Astrocyte of the cerebellum (primary cell): ENCODE measurements around the gene HMCN1.

Source experiments
- DNase-seq: peaks from one replicate; pipeline ENCODE4 v3.0.0-alpha.2; 2011; ENCODE audit warnings: low read depth
- H3K4me3 ChIP-seq: 2 replicates; pipeline ENCODE4 v1.5.1; 2011; ENCODE audit warnings: mild to moderate bottlenecking, low read depth, low read length, moderate library complexity
- in situ Hi-C: cut with HindIII; loops from 2 replicates; pipeline ENCODE4 v1.10.0; 2017; ENCODE audit warnings: low sequenced_read_pairs
- TF ChIP-seq, protein P1 (sequence below): IDR thresholded peaks from 2 replicates; pipeline ENCODE4 v1.5.1; 2012; ENCODE audit warnings: low read length, low read depth, moderate library complexity, mild to moderate bottlenecking; ENCODE audit errors: missing control alignments

The HMCN1 gene

DNA sequence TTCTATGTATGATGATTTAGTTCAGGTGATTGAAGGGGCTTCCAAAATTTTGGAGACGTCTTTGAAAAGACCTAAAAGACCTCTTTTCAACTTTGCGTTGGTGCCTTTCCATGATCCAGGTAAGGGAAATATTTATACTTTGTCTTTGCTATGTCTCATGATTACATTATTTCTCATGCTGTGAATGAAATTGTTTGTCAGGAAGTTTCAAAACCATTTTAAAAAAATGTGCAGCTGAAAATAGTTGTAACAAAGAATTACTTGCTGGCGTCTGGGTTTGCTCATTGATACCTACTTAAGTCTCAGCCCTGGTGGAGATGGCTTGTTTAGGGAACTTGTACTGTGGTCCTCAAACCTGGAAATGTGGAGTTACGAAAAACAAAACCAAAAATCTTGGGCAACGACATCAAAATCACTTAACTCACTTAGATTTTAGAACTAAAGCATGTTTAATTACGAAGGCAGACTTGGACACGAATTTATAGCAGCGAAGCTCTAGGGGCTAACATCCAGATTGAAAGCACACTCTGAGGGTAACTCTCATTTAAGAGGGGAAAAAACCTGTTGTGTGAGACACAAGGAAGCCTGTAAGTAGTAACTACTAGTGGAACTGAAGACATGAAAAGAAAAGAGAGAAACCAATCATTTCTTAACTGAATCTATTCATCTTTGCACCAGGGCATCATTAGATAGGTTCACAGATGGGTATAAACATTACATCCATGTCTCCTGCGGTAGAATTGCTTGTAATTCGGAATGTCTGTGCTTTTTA is 924 bp downstream of the HMCN1 start:
- in situ Hi-C loops, result no loop called here
- peak overlapping the region; percentile 51 for H3K4me3 ChIP-seq
- TF ChIP-seq, protein P1, sequence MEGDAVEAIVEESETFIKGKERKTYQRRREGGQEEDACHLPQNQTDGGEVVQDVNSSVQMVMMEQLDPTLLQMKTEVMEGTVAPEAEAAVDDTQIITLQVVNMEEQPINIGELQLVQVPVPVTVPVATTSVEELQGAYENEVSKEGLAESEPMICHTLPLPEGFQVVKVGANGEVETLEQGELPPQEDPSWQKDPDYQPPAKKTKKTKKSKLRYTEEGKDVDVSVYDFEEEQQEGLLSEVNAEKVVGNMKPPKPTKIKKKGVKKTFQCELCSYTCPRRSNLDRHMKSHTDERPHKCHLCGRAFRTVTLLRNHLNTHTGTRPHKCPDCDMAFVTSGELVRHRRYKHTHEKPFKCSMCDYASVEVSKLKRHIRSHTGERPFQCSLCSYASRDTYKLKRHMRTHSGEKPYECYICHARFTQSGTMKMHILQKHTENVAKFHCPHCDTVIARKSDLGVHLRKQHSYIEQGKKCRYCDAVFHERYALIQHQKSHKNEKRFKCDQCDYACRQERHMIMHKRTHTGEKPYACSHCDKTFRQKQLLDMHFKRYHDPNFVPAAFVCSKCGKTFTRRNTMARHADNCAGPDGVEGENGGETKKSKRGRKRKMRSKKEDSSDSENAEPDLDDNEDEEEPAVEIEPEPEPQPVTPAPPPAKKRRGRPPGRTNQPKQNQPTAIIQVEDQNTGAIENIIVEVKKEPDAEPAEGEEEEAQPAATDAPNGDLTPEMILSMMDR, result no peak
- DNase-seq, result no peak

DNA sequence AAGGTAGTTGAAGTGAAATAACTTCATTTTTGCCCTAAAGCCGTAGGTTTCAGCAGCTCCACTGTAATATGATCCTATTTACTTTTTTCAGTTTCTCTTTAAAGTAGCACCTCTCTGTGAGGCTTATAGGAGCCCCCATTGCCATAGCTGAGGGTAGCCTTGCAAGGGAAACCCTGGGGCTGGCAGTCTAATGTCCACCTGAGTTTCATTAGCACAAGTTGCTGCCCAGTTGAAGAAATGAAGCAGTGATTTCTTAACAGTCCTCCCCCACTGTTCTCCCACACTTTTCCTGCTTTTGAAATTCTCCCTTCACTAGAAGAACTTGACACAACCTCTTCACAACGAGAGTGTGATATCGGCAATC is 1.5 kb downstream of the HMCN1 start:
- TF ChIP-seq, protein P1, result no peak
- no peak for DNase-seq

DNA sequence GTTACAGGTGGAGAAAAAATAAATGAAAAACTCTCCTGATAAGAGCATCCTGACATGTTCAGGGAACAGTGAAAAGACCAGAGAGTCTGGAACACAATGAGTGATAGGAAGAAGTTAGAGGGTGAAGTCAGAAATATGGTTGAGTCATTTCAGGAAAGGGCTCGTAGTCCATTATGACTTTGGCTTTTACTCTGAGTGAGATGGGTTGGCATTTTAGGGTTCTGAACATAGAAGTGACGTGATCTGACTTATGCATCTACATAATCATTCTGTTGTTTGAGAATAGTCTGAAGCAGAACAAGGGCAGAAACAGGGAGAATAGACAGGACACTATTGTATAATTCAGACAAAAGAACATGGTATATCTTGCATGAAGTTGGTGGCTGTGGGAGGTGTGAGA is 5.8 kb downstream of the HMCN1 start:
- TF ChIP-seq, protein P1, result no peak
- no peak overlapping the region for H3K4me3 ChIP-seq
- in situ Hi-C loops, result no loop called here
- no peak for DNase-seq

More for the DNA sequence above, 1.5 kb downstream of the HMCN1 start:
- peak overlapping the region; percentile 51 for H3K4me3 ChIP-seq
- in situ Hi-C loops, result no loop called here

DNA sequence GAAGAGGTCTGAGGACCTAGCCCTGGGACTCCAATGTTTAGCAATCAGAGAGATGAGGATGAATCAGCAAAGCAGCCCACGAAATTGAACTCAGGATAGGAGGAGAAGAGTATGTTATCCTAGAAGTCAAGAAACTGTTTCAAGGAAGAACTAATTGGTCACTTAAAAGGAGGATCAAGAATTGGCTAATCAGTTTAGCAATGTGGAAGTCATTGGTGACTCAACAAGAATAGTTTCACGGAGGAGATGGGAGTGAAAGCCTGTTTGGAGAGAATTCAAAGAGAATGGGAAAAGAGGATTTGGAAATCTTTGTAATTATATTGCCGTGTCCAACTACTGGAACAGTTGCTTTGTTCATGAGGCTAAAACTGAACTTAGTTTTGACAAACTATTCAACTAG is 7.4 kb downstream of the HMCN1 start:
- TF ChIP-seq, protein P1, result no peak
- in situ Hi-C loops, result no loop called here
- H3K4me3 ChIP-seq, result no peak overlapping the region
- DNase-seq, result no peak

DNA sequence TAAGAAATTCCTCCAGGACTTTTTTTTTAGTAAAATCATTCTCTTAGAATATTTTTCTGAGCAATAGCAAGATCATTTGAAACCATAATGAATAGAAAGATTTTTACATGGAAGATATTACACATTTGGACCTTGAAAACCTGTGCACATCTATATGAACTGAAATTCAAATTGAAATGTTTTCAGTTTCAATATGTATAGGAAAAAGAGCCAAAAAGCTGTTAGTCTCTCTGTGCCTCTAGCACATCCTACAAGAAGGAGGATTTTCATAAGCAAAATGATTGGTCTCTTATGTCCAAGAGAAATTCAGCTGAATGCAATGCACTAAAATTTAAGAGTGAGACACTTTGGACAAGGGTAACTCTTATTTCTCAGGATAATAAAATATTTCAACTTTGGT is 8.2 kb downstream of the HMCN1 start:
- no peak for DNase-seq
- in situ Hi-C loops, result no loop called here
- TF ChIP-seq, protein P1, result no peak
- no peak overlapping the region for H3K4me3 ChIP-seq

DNA sequence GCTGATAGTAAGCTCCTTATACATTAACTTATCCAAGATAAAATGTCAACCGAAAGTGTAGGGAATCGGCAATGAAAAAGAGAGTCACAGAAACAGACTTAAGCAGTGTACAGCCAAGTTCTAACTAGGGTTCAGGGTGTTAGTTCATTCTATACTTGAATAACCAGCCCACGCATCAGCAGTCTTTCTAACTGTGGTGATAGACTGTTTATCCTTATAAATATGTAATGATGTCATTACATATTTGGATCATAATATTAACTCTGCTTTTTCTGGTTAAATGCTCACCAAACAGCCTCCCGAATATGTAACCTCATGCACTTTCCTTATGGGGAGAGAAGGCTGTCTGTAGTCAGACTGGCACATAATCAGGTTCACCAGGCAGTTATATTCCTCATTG is 11.0 kb downstream of the HMCN1 start:
- no peak overlapping the region for H3K4me3 ChIP-seq
- TF ChIP-seq, protein P1, result no peak
- in situ Hi-C loops, result no loop called here
- DNase-seq, result no peak
